ENCODE results near the gene INPP4B. TPM values are rescaled to one million over a fixed set of nuclear protein-coding genes. Genes with fewer than 3 reads are reported as not detected.

Gene INPP4B
- total RNA-seq, 1 donor from 2014 or later = 12.0 TPM

DNA sequence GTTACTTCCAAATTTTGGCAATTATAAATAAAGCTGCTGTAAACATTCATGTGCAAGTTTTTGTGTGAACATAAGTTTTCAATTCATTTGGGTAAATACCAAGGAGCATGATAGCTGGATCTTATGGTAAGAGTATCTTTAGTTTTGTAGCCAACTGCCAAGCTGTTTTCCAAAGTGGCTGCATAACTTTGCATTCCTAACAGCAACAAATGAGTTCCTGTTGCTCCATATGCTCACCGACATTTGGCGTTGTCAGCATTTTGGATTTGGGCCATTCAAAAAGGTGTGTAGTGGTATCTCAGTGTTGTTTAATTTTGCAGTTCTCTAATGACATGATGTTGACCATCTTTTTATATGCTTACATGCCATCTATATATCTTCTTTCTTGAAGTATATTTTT lies 208.5 kb downstream of the INPP4B start:
- DNase-seq (ENCODE audit: low read depth) = no peak
- no peak for TF ChIP-seq CTCF (conservative IDR thresholded peaks at IDR 0.05; ENCODE audit: low read depth, low read length)
- H3K4me3 ChIP-seq (ENCODE audit: low read depth, low read length) = no peak overlapping the region

- no peak overlapping the region for H3K4me3 ChIP-seq (ENCODE audit: low read depth, low read length)
- no peak for TF ChIP-seq CTCF (conservative IDR thresholded peaks at IDR 0.05; ENCODE audit: low read depth, low read length)
- DNase-seq (ENCODE audit: low read depth) = no peak
These were observed 214.3 kb downstream of the INPP4B start for GRCh38 chr4:142631836-142632235.

GRCh38 chr4:142615324-142615665 lies 230.8 kb downstream of the INPP4B start:
- H3K4me3 ChIP-seq (ENCODE audit: low read depth, low read length) = no peak overlapping the region
- no peak for DNase-seq (ENCODE audit: low read depth)

DNA sequence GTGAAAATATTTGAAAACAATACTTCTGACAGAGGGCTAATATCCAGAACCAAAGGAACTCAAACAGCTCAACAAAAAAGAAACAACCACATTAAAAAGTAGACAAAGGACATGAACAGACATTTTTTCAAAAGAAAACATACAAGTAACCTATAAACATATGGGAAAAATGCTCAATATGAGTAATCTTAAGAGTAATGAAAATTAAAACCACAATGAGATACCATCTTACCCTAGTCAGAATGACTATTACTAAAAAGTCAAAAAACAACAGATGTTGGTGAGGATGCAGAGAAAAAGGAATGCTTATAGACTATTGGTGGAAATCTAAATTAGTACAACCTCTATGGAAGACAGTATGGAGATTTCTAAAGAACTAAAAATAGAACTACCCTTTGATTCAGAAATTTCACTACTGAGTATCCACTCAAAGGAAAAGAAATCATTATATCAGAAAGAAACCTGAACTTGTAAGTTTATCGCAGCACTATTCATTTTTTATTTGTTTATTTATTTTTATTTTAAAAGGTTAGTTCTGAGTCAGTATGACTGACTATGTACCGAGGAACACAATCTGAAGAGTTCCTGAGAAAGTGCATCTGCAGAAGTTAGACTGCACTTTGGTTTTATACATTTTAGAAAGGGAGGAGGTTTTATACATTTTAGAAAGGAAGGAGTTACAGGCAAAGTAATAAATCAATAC lies 231.3 kb downstream of the INPP4B start:
- no peak for TF ChIP-seq CTCF (conservative IDR thresholded peaks at IDR 0.05; ENCODE audit: low read depth, low read length)
- no peak overlapping the region for H3K4me3 ChIP-seq (ENCODE audit: low read depth, low read length)
- no peak for DNase-seq (ENCODE audit: low read depth)

More at GRCh38 chr4:142615324-142615665, 230.8 kb downstream of the INPP4B start:
- TF ChIP-seq CTCF (conservative IDR thresholded peaks at IDR 0.05; ENCODE audit: low read depth, low read length) = no peak

GRCh38 chr4:142607976-142608375 lies 238.1 kb downstream of the INPP4B start:
- no peak for TF ChIP-seq CTCF (conservative IDR thresholded peaks at IDR 0.05; ENCODE audit: low read depth, low read length)
- H3K4me3 ChIP-seq (ENCODE audit: low read depth, low read length) = no peak overlapping the region
- DNase-seq (ENCODE audit: low read depth) = no peak

DNA sequence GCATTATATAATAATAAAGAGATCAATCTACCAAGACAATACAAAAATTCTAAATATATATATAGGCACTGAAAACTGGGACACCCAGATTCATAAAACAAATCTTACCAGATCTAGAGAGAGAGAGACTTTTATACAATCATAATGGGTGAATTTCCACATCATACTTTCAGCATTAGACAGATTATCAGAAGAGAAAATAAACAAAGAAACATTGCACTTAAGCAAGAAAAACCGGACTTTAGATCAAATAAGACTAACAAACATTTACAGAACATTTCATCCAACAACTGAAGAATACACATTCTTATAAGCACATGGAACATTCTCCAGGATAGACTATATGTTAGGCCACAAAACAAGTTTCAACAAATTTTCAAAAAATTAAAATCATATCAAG lies 245.1 kb downstream of the INPP4B start:
- no peak for TF ChIP-seq CTCF (conservative IDR thresholded peaks at IDR 0.05; ENCODE audit: low read depth, low read length)
- no peak for DNase-seq (ENCODE audit: low read depth)
- H3K4me3 ChIP-seq (ENCODE audit: low read depth, low read length) = no peak overlapping the region

DNA sequence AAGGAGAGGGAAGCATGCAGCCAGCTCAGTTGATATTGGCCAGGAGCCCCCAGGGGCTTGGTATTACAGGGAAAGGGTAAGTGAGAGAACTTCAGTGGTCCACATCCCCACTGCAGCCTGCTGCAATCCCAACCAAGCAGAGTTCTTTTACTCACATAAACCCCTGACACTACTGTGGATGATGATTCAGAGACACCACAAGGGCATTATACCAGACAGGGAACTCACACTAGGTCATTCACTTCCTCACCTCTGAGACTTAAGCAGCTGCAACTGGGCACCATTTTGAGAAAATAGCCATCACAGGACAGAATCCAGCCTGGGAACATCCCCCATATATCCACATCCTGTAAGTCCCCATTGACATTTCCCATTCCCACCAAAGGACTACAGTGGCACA lies 248.0 kb downstream of the INPP4B start:
- H3K4me3 ChIP-seq (ENCODE audit: low read depth, low read length) = no peak overlapping the region
- no peak for DNase-seq (ENCODE audit: low read depth)
- no peak for TF ChIP-seq CTCF (conservative IDR thresholded peaks at IDR 0.05; ENCODE audit: low read depth, low read length)

All from epithelial cell of proximal tubule (primary cell).